Measurements from ENCODE around the gene UNC119. TPM values are rescaled to one million over a fixed set of nuclear protein-coding genes. Genes with fewer than 3 reads are reported as not detected.
"Not testable (repeated sequence)": the region's sequence is repeated elsewhere in the genome, so short reads cannot be mapped to it uniquely, and the experiment has no call there.

UNC119 gene
- total RNA-seq, 3 donors from 2014 or later = 20.5 to 32.3 (median 23.2) TPM

DNA sequence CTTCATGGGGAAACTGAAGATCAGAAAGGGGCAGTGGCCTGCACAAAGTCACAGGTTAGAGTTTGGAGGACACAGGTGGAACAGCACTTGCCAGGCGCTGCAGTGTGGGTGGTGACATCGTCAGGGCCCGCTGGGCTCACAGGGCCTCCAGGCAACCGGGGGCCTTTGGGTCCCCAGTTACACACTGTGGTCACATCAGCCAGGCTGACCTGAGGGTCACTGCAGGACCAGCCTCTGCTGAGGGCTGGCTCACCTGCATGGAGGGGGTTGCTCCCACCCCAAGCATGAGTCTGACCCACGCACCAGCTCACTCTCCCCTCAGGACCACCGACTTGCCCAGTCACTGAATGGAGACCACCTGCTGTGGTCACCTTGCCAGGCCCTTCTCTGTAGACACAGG is 29.2 kb downstream of the UNC119 start:
- DNase-seq = peak in 2 of 3 donors; percentile 24 to 28
- TF ChIP-seq, protein P1, sequence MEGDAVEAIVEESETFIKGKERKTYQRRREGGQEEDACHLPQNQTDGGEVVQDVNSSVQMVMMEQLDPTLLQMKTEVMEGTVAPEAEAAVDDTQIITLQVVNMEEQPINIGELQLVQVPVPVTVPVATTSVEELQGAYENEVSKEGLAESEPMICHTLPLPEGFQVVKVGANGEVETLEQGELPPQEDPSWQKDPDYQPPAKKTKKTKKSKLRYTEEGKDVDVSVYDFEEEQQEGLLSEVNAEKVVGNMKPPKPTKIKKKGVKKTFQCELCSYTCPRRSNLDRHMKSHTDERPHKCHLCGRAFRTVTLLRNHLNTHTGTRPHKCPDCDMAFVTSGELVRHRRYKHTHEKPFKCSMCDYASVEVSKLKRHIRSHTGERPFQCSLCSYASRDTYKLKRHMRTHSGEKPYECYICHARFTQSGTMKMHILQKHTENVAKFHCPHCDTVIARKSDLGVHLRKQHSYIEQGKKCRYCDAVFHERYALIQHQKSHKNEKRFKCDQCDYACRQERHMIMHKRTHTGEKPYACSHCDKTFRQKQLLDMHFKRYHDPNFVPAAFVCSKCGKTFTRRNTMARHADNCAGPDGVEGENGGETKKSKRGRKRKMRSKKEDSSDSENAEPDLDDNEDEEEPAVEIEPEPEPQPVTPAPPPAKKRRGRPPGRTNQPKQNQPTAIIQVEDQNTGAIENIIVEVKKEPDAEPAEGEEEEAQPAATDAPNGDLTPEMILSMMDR (IDR thresholded peaks at IDR 0.05) = no peak
- Histone ChIP-seq H3K9me3 (no peaks in the 10 kb centered on the region), H3K4me3 (no peak overlapping the region), H3K4me1 (ENCODE audit: low read depth) (peaks cover 17% of the 10 kb centered on the region), H3K36me3 (ENCODE audit: low read depth) (no peaks in the 10 kb centered on the region)
- ATAC-seq = no peak
- intact Hi-C loops (cut with DNase I, micrococcal nuclease) = no loop called here

DNA sequence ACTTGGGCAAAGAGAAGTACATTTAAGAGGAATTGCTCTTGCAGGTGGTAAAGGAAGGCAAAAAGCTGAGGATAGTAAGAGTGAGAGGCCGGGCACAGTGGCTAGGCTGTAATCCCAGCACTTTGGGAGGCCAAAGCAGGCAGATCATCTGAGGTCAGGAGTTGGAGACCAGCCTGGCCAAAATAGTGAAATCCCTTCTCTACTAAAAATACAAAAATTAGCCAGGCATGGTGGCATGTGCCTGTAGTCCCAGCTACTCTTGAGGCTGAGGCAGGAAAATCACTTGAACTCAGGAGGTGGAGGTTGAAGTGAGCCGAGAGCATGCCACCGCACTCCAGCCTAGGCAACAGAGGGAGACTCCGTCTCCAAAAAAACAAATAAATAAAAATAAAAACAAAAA is 30.1 kb downstream of the UNC119 start:
- DNase-seq; ATAC-seq; intact Hi-C loops (cut with DNase I, micrococcal nuclease); H3K4me3 ChIP-seq; H3K36me3 ChIP-seq (ENCODE audit: low read depth); H3K9me3 ChIP-seq: not testable (repeated sequence)
- H3K4me1 ChIP-seq (ENCODE audit: low read depth) = peaks cover 12% of the 10 kb centered on the region

DNA sequence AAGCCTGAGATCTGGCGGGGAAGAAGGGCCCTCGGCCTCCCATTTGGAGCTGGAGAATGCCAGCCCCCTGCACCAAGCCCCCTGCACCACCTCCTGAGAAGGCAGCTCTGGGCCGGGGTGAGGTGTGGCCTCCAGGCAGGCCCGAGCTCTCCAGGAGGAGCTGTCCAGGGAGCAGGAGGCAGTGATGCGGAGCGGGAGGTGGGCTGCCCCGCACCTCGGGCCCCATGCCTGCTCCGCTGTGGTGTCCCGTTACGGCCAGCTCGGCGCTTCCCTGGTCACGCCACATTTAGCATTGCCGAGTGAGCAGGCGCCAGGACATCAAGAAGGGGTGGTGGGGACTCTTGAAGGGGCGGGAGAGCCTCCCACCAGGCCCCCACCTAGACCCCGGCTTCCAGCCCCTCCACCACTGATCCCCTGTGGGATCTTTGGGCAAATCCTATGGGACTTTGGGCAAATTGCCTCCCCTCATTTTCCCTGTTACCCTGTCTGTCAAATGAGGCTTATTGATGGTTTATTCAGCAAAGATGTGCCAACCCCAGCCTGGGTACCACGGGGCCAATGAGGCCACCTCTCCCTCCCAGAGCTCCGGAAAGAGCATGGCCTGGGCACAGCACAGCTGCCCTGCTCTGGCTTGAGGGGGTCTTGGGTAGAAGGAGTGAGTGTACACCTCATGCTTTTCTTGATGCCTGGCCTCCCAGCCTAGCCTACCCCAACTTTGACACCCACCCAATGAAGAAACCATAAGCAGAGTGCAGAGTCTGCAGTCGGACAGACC is 30.9 kb downstream of the UNC119 start:
- DNase-seq = peak in 2 of 3 donors; percentile 20 to 44
- H3K4me3 ChIP-seq = no peak overlapping the region
- peaks cover 12% of the 10 kb centered on the region for H3K4me1 ChIP-seq (ENCODE audit: low read depth)
- no peaks in the 10 kb centered on the region for H3K36me3 ChIP-seq (ENCODE audit: low read depth)
- no peak for ATAC-seq
- intact Hi-C loops (cut with DNase I, micrococcal nuclease) = no loop called here
- H3K9me3 ChIP-seq = no peaks in the 10 kb centered on the region
- TF ChIP-seq, protein P1 (IDR thresholded peaks at IDR 0.05) = no peak

DNA sequence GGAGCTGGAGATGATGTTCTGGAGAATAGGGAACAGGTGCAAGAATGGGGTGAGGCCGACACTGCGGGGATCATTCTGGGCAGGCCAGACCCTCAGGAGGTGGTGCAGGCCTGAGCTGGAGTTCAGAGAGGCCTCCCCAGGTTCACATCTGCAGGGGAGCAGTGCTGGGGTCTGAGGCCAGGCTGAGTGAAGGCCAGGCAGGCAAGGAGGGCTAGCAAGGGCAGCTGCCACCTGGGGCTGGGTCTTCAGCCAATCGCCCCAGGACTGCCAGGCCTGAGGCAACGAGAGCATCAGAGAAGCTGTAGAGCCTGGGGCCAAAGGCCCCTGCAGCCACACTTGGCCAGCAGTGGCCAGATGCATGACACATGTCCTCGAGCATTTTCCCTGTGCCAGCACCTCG is 31.7 kb downstream of the UNC119 start:
- intact Hi-C loops (cut with DNase I, micrococcal nuclease) = no loop called here
- H3K4me3 ChIP-seq = no peak overlapping the region
- no peaks in the 10 kb centered on the region for H3K9me3 ChIP-seq
- DNase-seq (peak in 1 of 3 donors; percentile 28), ATAC-seq (no peak)
- H3K4me1 ChIP-seq (ENCODE audit: low read depth) = peaks cover 12% of the 10 kb centered on the region
- H3K36me3 ChIP-seq (ENCODE audit: low read depth) = no peaks in the 10 kb centered on the region
- TF ChIP-seq, protein P1 (IDR thresholded peaks at IDR 0.05) = no peak

DNA sequence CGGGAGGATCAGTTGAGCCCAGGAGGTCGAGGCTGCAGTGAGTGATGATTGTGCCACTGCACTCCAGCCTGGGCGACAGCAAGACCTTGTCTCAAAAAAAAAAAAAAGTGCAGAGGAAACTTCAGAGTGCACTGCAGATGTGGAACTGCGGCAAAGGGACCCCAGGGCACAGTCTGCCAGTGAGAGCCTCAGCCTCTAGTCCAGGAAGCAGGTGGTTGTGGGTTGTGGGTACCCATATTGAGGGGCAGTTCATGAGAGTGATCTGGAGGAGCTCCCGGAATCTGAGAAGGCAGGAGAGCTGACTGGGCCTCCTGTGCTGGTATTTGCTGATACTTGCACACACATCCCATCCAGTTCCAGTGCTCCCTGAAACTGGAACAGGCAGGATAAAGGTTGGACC is 33.2 kb downstream of the UNC119 start:
- intact Hi-C loops (cut with DNase I, micrococcal nuclease) = no loop called here
- peaks cover 1% of the 10 kb centered on the region for H3K4me1 ChIP-seq (ENCODE audit: low read depth)
- H3K36me3 ChIP-seq (ENCODE audit: low read depth) = no peaks in the 10 kb centered on the region
- TF ChIP-seq, protein P1 (IDR thresholded peaks at IDR 0.05) = no peak
- ATAC-seq = no peak
- peak in 1 of 3 donors; percentile 25 for DNase-seq
- no peaks in the 10 kb centered on the region for H3K9me3 ChIP-seq
- H3K4me3 ChIP-seq = no peak overlapping the region

DNA sequence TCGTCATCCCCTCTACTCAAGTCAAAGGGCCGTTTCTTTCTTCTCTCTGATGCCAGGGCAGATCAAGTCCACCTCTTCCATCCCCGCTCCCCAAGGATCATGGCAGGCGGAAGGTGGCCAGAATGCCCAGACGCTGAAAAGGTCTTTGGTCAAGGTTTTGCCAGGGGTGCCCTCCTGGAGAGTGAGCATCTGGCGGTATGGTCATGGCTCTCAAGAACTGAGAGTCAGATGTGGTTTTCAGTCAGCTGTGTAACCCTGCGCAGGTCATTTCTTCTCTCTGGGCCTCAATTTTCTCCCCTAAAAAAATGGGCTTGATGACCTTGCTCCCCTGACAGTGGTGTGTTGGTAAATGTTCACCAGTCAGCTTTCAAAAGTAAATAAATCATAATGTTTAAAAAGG is 33.8 kb downstream of the UNC119 start:
- intact Hi-C loops (cut with DNase I, micrococcal nuclease) = no loop called here
- H3K9me3 ChIP-seq = no peaks in the 10 kb centered on the region
- ATAC-seq (no peak), DNase-seq (peak in 1 of 3 donors; percentile 17)
- no peak overlapping the region for H3K4me3 ChIP-seq
- no peaks in the 10 kb centered on the region for H3K36me3 ChIP-seq (ENCODE audit: low read depth)
- peaks cover 3% of the 10 kb centered on the region for H3K4me1 ChIP-seq (ENCODE audit: low read depth)
- TF ChIP-seq, protein P1 (IDR thresholded peaks at IDR 0.05) = no peak

All from mucosa of descending colon (tissue), 3 donors.